Panc1 (cell line): Measurements from ENCODE around the gene MRGPRX4. TPM values are rescaled to one million over a fixed set of nuclear protein-coding genes. Genes with fewer than 3 reads are reported as not detected.

Experiments used
- ATAC-seq: fragments of 200-7000 bp; cut with Tn5 transposase; 2 replicates; pipeline ENCODE4 v1.9.1; 2020; ENCODE audit warnings: mild to moderate bottlenecking, moderate library complexity
- BruUV-seq: library from RNA; stranded (reverse); fragments of 400-500 nt; replicated peaks from 2 replicates; lab custom pipeline; 2021; lab: Mats Ljungman, UMichigan
- CTCF ChIA-PET: fragments of 300-600 bp; sonication (Branson Sonifier 250); formaldehyde crosslinking; loops from one replicate; lab custom pipeline; 2022; ENCODE audit warnings: antibody characterized with exemption; lab: Charles Lee
- POLR2A ChIA-PET: fragments of 300-600 bp; sonication (Branson Sonifier 250); formaldehyde crosslinking; loops from one replicate; lab custom pipeline; 2022; ENCODE audit warnings: antibody characterized with exemption; lab: Charles Lee
- DNase-seq: peaks from one replicate; pipeline ENCODE4 v3.0.0-alpha.2; 2010; ENCODE audit warnings: low read depth, low spot score
- H3K27ac ChIP-seq: 2 replicates; pipeline ENCODE4 v1.5.1; 2011; ENCODE audit warnings: mild to moderate bottlenecking, low read length, inconsistent platforms
- H3K27me3 ChIP-seq: fragments of 200-500 bp; sonication (Bioruptor generic); 2 replicates; pipeline ENCODE4 v1.6.0; 2014; ENCODE audit warnings: low read length, inconsistent platforms; ENCODE audit not compliant: control insufficient read depth, insufficient read depth
- H3K36me3 ChIP-seq: fragments of 200-500 bp; sonication (Bioruptor generic); 2 replicates; pipeline ENCODE4 v1.5.1; 2014; ENCODE audit warnings: inconsistent platforms, mild to moderate bottlenecking, low read length, moderate library complexity; ENCODE audit not compliant: control insufficient read depth, insufficient read depth
- H3K4me1 ChIP-seq: 2 replicates; pipeline ENCODE4 v1.5.1; 2011; ENCODE audit warnings: inconsistent platforms, mild to moderate bottlenecking, low read length, moderate library complexity; ENCODE audit not compliant: control insufficient read depth, insufficient read depth
- H3K4me3 ChIP-seq, 2 experiments: 2 replicates each; pipeline ENCODE4 v1.5.1; 2011 to 2012; ENCODE audit warnings: low read depth in 2 of 2, low read length in 2 of 2, mild to moderate bottlenecking in 2 of 2, inconsistent platforms in 1 of 2, moderate library complexity in 1 of 2
- H3K9me3 ChIP-seq: fragments of 200-500 bp; sonication (Bioruptor generic); 2 replicates; pipeline ENCODE4 v1.5.1; 2014; ENCODE audit warnings: low read depth, mild to moderate bottlenecking, inconsistent platforms, low read length, moderate library complexity; ENCODE audit not compliant: control insufficient read depth, insufficient read depth
- POLR2AphosphoS5 ChIP-seq: IDR thresholded peaks from 2 replicates; pipeline ENCODE4 v1.6.1; 2012; ENCODE audit warnings: mild to moderate bottlenecking, low read depth, low read length, moderate library complexity
- SIN3A ChIP-seq: IDR thresholded peaks from 2 replicates; pipeline ENCODE4 v1.6.1; 2012; ENCODE audit warnings: low read depth, mild to moderate bottlenecking, low read length, moderate library complexity, borderline replicate concordance; ENCODE audit not compliant: insufficient read depth
- TCF7L2 ChIP-seq: IDR thresholded peaks from 2 replicates; pipeline ENCODE4 v1.6.1; 2011; ENCODE audit warnings: mild to moderate bottlenecking, low read depth, low read length, inconsistent platforms
- in situ Hi-C: cut with HindIII; loops from 2 replicates; pipeline ENCODE4 v1.10.0; 2016; ENCODE audit warnings: low sequenced_read_pairs, low pct_unique_long_range_greater_than_20kb
- intact Hi-C: fragments of 100-400 bp; cut with micrococcal nuclease; formaldehyde crosslinking; loops from one replicate; pipeline ENCODE4 v1.10.0; 2022; ENCODE audit not compliant: unreplicated experiment
- total RNA-seq: library from RNA; stranded (reverse); gene quantifications from one replicate; pipeline ENCODE4 v1.2.1, GENCODE V29; 2021; ENCODE audit not compliant: unreplicated experiment
- TF ChIP-seq, protein P1 (sequence below), 2 experiments: IDR thresholded peaks; 2 replicates each; pipeline ENCODE4 v1.6.1; 2011 to 2012; ENCODE audit warnings: low read depth in 2 of 2, control low read depth in 1 of 2, low read length in 1 of 2, mild to moderate bottlenecking in 1 of 2, moderate library complexity in 1 of 2; ENCODE audit not compliant: insufficient read depth in 1 of 2
- TF ChIP-seq, protein P2 (sequence below): fragments of 450-650 bp; IDR thresholded peaks from 2 replicates; pipeline ENCODE4 v1.5.1; 2017; ENCODE audit warnings: mild to moderate bottlenecking

Gene MRGPRX4
- total RNA-seq, 1 experiment from 2014 or later, result not detected

DNA sequence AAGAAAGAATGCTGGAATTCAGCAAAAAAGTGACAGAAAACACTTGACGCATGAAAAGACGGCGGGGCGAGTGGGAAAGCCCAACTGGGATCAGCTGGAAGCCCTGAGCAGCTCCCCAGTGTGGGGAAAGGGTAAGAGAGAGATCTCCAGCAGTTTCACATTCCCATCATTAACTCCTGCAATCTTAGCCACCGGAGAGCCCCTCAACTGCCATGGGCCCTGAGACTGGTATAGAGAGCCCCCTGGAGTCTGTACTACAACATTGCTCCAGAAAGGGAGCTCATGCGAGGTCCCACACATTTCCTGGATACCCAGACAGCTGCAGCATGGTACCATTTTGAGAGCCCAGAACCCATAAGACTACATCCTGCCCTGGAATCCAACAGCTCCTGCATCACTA is 31.1 kb downstream of the MRGPRX4 start:
- DNase-seq (no peak), ATAC-seq (peak; percentile 88)
- in situ Hi-C loops (no loop called here), intact Hi-C loops (loop anchor here (5.0 kb wide), 1 partner anchor 86 kb away; no protein-coding TSS in a partner anchor)
- CTCF ChIA-PET, result interaction anchor here (0.5 to 1.2 kb wide), 6 partner anchors 19 to 127 kb away, joined by 3 to 22 read pairs (median 4); no protein-coding TSS in a partner anchor
- H3K27me3 ChIP-seq, result no peaks in the 10 kb centered on the region; the same call in 1 of the 2 replicates
- no peak overlapping the region for H3K4me3 ChIP-seq
- POLR2A ChIA-PET, result no interaction called here
- no peaks in the 10 kb centered on the region for H3K4me1 ChIP-seq
- TF ChIP-seq SIN3A, result no peak
- TF ChIP-seq, protein P1, sequence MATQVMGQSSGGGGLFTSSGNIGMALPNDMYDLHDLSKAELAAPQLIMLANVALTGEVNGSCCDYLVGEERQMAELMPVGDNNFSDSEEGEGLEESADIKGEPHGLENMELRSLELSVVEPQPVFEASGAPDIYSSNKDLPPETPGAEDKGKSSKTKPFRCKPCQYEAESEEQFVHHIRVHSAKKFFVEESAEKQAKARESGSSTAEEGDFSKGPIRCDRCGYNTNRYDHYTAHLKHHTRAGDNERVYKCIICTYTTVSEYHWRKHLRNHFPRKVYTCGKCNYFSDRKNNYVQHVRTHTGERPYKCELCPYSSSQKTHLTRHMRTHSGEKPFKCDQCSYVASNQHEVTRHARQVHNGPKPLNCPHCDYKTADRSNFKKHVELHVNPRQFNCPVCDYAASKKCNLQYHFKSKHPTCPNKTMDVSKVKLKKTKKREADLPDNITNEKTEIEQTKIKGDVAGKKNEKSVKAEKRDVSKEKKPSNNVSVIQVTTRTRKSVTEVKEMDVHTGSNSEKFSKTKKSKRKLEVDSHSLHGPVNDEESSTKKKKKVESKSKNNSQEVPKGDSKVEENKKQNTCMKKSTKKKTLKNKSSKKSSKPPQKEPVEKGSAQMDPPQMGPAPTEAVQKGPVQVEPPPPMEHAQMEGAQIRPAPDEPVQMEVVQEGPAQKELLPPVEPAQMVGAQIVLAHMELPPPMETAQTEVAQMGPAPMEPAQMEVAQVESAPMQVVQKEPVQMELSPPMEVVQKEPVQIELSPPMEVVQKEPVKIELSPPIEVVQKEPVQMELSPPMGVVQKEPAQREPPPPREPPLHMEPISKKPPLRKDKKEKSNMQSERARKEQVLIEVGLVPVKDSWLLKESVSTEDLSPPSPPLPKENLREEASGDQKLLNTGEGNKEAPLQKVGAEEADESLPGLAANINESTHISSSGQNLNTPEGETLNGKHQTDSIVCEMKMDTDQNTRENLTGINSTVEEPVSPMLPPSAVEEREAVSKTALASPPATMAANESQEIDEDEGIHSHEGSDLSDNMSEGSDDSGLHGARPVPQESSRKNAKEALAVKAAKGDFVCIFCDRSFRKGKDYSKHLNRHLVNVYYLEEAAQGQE (IDR thresholded peaks at IDR 0.05; ENCODE audit: insufficient read depth in 1 of 2, low read depth in 2 of 2, low read length in 1 of 2), result no peak
- TF ChIP-seq, protein P2, sequence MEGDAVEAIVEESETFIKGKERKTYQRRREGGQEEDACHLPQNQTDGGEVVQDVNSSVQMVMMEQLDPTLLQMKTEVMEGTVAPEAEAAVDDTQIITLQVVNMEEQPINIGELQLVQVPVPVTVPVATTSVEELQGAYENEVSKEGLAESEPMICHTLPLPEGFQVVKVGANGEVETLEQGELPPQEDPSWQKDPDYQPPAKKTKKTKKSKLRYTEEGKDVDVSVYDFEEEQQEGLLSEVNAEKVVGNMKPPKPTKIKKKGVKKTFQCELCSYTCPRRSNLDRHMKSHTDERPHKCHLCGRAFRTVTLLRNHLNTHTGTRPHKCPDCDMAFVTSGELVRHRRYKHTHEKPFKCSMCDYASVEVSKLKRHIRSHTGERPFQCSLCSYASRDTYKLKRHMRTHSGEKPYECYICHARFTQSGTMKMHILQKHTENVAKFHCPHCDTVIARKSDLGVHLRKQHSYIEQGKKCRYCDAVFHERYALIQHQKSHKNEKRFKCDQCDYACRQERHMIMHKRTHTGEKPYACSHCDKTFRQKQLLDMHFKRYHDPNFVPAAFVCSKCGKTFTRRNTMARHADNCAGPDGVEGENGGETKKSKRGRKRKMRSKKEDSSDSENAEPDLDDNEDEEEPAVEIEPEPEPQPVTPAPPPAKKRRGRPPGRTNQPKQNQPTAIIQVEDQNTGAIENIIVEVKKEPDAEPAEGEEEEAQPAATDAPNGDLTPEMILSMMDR, result peak; percentile 72
- BruUV-seq, result no TSS peak
- H3K27ac ChIP-seq, result no peak overlapping the region
- no peaks in the 10 kb centered on the region for H3K36me3 ChIP-seq
- no peaks in the 10 kb centered on the region for H3K9me3 ChIP-seq

DNA sequence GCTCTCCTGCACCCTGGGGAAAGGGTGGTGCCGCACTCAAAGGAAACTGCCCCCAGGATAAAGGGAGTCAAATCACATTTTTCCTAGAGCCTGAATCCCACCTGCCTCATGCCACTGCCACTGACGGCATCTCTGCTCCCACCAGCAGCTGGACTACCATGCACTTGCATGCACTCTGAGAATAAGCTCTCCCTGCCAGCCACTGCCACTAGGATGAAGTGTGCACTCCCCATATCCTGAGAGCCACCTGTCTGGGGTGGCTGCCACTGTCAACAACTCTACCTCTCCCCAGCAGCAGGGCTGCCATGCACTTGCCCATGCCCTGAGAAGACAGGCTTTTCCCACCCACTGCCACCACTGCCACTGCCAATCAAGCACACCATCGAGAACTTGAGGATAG is 31.6 kb downstream of the MRGPRX4 start:
- no peak for DNase-seq
- BruUV-seq, result no TSS peak

More for the DNA sequence above, 31.6 kb downstream of the MRGPRX4 start:
- CTCF ChIA-PET, result interaction anchor here (0.5 to 1.2 kb wide), 6 partner anchors 18 to 128 kb away, joined by 3 to 22 read pairs (median 4); no protein-coding TSS in a partner anchor
- TF ChIP-seq, protein P2, result no peak
- no peak for TF ChIP-seq POLR2AphosphoS5
- TF ChIP-seq, protein P1 (IDR thresholded peaks at IDR 0.05; ENCODE audit: insufficient read depth in 1 of 2, low read depth in 2 of 2, low read length in 1 of 2), result no peak
- TF ChIP-seq TCF7L2, result no peak
- TF ChIP-seq SIN3A, result no peak
- ATAC-seq, result peak; percentile 34; the same call in 1 of the 2 replicates
- in situ Hi-C loops, result no loop called here
- intact Hi-C loops, result loop anchor here (5.0 kb wide), 1 partner anchor 87 kb away; no protein-coding TSS in a partner anchor
- H3K4me1 ChIP-seq, result no peaks in the 10 kb centered on the region
- H3K27ac ChIP-seq, result no peak overlapping the region
- H3K27me3 ChIP-seq, result no peaks in the 10 kb centered on the region; the same call in 1 of the 2 replicates
- POLR2A ChIA-PET, result no interaction called here
- no peaks in the 10 kb centered on the region for H3K36me3 ChIP-seq
- H3K4me3 ChIP-seq, result no peak overlapping the region
- H3K9me3 ChIP-seq, result no peaks in the 10 kb centered on the region
